Activated naive CD4-positive, alpha-beta T cell treated with anti-CD3 and anti-CD28 coated beads, Interleukin-2, amount 50 U/mL, for 72 hours (primary cell): Measurements from ENCODE around the gene SCRN2. TPM values are rescaled to one million over a fixed set of nuclear protein-coding genes. Genes with fewer than 3 reads are reported as not detected.

Source experiments
- ATAC-seq, 2 donors: fragments of 150-1000 bp; cut with Tn5 transposase; 2 replicates each; pipeline ENCODE4 v1.10.0; 2021; ENCODE audit warnings: mild to moderate bottlenecking in 2 of 2, moderate library complexity in 2 of 2
- DNase-seq, 2 donors: peaks; one replicate each; pipeline ENCODE4 v3.0.0; 2021 to 2022; ENCODE audit warnings: low spot score in 2 of 2
- H3K27ac Mint-ChIP-seq, 2 donors: one replicate each; pipeline ENCODE4 v1.8.0; 2022; ENCODE audit warnings: mild to moderate bottlenecking in 2 of 2, mixed read lengths in 2 of 2
- H3K36me3 Mint-ChIP-seq, 2 donors: one replicate each; pipeline ENCODE4 v1.8.0; 2022; ENCODE audit warnings: mixed read lengths in 2 of 2
- H3K9me3 Mint-ChIP-seq, 2 donors: one replicate each; pipeline ENCODE4 v1.8.0; 2022; ENCODE audit warnings: mixed read lengths in 2 of 2
- total RNA-seq, 2 donors: library from RNA; stranded (reverse); gene quantifications; one replicate each; pipeline ENCODE4 v1.2.3, GENCODE V29; 2022

SCRN2 gene
- total RNA-seq, 2 donors from 2014 or later = 30.9 to 34.8 TPM

DNA sequence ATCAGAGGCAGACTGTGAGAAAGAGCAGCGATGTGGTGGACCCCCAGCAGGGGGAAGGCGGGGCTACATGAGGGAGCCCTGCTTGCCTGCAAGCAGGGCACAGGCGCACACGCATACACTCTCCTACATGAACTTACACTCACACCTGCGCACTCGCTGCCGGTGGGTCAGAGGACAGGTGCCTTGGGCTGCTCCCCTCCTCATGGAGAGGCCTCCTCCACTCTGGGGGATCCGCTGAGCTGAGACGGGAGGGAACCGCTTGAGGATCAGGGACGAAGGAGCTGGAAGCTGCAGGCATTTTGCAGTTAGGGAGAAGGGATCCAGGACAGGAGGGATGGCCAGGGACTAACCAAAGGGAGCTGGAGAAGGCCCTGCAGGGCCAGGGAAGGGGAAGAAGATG is 33.7 kb downstream of the SCRN2 start:
- H3K27ac Mint-ChIP-seq = no peak overlapping the region
- H3K9me3 Mint-ChIP-seq = no peaks in the 10 kb centered on the region
- DNase-seq = no peak
- ATAC-seq = no peak
- H3K36me3 Mint-ChIP-seq = peaks cover 0 to 10% of the 10 kb centered on the region in 2 donors

GRCh38 chr17:47806913-47807255 is 34.2 kb downstream of the SCRN2 start:
- DNase-seq (no peak), ATAC-seq (no peak)
- H3K9me3 Mint-ChIP-seq = no peaks in the 10 kb centered on the region
- no peak overlapping the region for H3K27ac Mint-ChIP-seq
- peaks cover 0 to 10% of the 10 kb centered on the region in 2 donors for H3K36me3 Mint-ChIP-seq

GRCh38 chr17:47806026-47806912 is 34.8 kb downstream of the SCRN2 start:
- Mint-ChIP-seq H3K9me3 (no peaks in the 10 kb centered on the region), H3K27ac (no peak overlapping the region), H3K36me3 (peaks cover 0 to 10% of the 10 kb centered on the region in 2 donors)
- DNase-seq (no peak), ATAC-seq (no peak)

GRCh38 chr17:47804461-47804860 is 36.6 kb downstream of the SCRN2 start:
- H3K36me3 Mint-ChIP-seq = no peaks in the 10 kb centered on the region
- ATAC-seq = no peak
- DNase-seq = no peak

GRCh38 chr17:47803751-47804150 is 37.3 kb downstream of the SCRN2 start:
- Mint-ChIP-seq H3K27ac (no peak overlapping the region), H3K36me3 (no peaks in the 10 kb centered on the region)
- no peak for DNase-seq

More at GRCh38 chr17:47804461-47804860, 36.6 kb downstream of the SCRN2 start:
- Mint-ChIP-seq H3K27ac (no peak overlapping the region), H3K9me3 (no peaks in the 10 kb centered on the region)

DNA sequence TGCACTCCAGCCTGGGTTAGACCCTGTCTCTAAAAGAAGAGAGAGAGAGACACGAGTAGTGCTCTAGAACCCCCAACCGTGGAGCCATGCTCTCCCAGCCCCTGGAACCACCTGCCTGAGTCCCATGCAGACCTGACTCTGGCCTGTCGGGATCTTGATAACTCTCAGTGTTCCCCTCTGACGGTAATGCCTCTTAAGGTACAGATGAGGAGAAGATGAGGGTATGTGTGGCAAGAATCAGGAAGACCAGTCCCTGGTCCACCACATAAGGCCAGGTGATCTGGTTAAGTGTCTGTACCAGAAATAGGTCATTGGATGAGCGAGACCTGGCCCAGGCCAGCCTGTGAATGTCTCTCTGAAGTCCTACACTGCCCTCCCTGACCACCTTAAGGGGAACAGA is 37.9 kb downstream of the SCRN2 start:
- DNase-seq = no peak
- Mint-ChIP-seq H3K36me3 (no peaks in the 10 kb centered on the region), H3K9me3 (no peaks in the 10 kb centered on the region), H3K27ac (no peak overlapping the region)
- no peak for ATAC-seq

More at GRCh38 chr17:47803751-47804150, 37.3 kb downstream of the SCRN2 start:
- no peaks in the 10 kb centered on the region for H3K9me3 Mint-ChIP-seq
- ATAC-seq = no peak

- H3K36me3 Mint-ChIP-seq = no peaks in the 10 kb centered on the region
These were observed 38.6 kb downstream of the SCRN2 start for GRCh38 chr17:47802341-47803022.

DNA sequence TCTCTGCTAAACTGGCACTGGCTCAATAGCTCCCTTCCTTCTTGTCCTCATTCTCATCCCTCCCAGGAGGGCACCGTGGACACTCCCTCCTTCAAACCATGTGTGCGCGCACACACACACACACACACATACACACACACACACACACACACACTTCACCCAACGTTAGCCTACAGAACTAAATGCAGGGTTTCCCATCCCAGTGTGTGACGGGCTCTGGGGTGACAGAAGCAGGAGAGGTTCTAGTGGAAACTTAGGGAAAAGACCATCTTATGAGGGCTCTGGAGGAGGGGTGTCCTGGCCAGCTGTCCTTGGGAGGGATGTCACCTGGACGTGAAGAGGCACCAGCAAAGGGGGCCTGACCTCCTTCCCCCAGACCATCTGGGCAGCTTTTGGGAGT is 39.2 kb downstream of the SCRN2 start:
- ATAC-seq (no peak), DNase-seq (no peak)
- H3K9me3 Mint-ChIP-seq = no peaks in the 10 kb centered on the region
- H3K36me3 Mint-ChIP-seq = no peaks in the 10 kb centered on the region
- no peak overlapping the region for H3K27ac Mint-ChIP-seq

More at GRCh38 chr17:47802341-47803022, 38.6 kb downstream of the SCRN2 start:
- ATAC-seq (peak; percentile 89 to 94), DNase-seq (peak in 1 of 2 donors; percentile 63)
- H3K27ac Mint-ChIP-seq = no peak overlapping the region
- no peaks in the 10 kb centered on the region for H3K9me3 Mint-ChIP-seq

GRCh38 chr17:47801176-47801765 is 39.8 kb downstream of the SCRN2 start:
- no peak for DNase-seq
- Mint-ChIP-seq H3K9me3 (no peaks in the 10 kb centered on the region), H3K36me3 (no peaks in the 10 kb centered on the region), H3K27ac (peak overlapping the region in 1 of 2 donors; percentile 44)
- no peak for ATAC-seq

DNA sequence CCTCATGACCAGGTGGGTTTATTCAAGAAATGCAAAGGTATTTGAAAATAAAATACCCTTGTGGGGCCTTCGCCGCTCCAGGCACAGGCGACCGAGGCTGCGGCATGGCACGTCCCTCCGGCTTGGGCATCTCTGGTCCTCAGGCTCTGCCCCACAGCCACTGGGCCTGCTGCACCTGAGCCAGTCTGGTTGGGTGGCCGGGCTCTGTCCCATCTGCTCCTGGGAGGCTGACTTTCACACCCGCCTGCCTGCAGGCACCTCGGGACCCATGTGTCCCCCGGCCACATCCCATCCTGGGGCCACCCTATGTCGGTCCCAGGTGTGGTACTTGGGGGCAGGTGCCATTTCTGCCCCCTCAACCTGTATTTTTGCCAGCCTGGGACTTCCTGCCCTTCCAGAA is 40.4 kb downstream of the SCRN2 start:
- Mint-ChIP-seq H3K36me3 (no peaks in the 10 kb centered on the region), H3K9me3 (no peaks in the 10 kb centered on the region), H3K27ac (peak overlapping the region in 1 of 2 donors; percentile 3)
- DNase-seq (no peak), ATAC-seq (no peak)

GRCh38 chr17:47797797-47798196 is 43.3 kb downstream of the SCRN2 start:
- no peak overlapping the region for H3K27ac Mint-ChIP-seq
- no peaks in the 10 kb centered on the region for H3K9me3 Mint-ChIP-seq
- no peak for DNase-seq
- no peak for ATAC-seq
- no peaks in the 10 kb centered on the region for H3K36me3 Mint-ChIP-seq

DNA sequence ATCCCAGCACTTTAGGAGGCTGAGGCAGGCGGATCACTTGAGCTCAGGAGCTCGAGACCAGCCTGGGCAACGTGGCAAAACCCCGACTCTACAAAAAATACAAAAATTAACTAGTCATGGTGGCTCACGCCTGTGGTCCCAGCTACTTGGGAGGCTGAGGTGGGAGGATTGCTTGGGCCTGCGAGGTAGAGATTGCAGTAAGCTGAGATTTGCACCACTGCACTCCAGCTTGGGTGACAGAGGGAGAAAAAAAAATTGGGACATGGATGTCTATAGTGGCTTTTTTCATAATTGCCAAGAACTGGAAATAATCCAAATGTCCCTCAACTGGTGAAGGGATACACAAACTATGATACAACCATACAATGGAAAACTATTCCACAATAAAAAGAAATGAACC is 48.1 kb downstream of the SCRN2 start:
- Mint-ChIP-seq H3K9me3 (no peaks in the 10 kb centered on the region), H3K36me3 (no peaks in the 10 kb centered on the region), H3K27ac (peak overlapping the region in 1 of 2 donors; percentile 40)
- no peak for DNase-seq
- ATAC-seq = no peak

DNA sequence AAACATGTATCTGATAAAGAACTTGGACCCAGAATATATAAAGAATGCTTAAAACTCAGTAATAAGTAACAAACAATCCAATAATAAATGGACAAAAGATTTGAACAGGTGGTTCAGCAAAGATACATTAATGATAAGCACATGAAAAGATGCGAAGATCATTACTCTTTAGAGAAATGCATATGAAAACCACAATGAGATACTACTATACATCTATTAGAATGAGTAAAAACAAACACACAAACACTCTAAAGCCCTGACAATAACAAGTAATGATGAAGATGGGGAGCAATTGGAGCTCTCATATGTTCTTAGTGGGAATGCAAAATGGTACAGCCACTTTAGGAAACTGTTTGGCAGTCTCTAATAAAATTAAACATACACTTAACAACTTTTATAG is 48.6 kb downstream of the SCRN2 start:
- DNase-seq = no peak
- Mint-ChIP-seq H3K9me3 (no peaks in the 10 kb centered on the region), H3K36me3 (no peaks in the 10 kb centered on the region), H3K27ac (no peak overlapping the region)
- ATAC-seq = no peak

DNA sequence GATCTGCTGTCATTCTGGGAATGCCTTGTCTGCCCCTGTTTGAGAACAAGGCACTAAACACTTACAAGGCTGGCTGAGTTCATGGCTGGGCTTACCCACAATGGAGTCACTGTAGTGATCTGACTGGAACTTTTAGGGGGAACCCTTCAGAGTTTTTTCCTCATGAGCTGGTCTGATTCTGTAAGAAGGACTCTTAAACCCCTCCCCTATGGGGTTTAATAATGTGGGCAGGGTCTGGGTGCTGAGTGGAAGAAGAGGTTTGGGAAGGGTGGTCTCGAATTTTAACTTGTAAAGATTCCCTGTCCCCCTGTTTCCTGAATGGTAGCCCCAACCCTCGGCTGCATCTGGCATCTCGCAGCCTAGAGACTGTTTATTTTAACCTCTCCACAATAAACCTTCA is 50.0 kb downstream of the SCRN2 start:
- DNase-seq = no peak
- no peak for ATAC-seq
- no peaks in the 10 kb centered on the region for H3K36me3 Mint-ChIP-seq
- H3K27ac Mint-ChIP-seq = no peak overlapping the region
- no peaks in the 10 kb centered on the region for H3K9me3 Mint-ChIP-seq

GRCh38 chr17:47789611-47790561 is 51.2 kb downstream of the SCRN2 start:
- H3K9me3 Mint-ChIP-seq = no peaks in the 10 kb centered on the region
- no peaks in the 10 kb centered on the region for H3K36me3 Mint-ChIP-seq
- no peak overlapping the region for H3K27ac Mint-ChIP-seq
- peak; percentile 97 to 98 for ATAC-seq
- DNase-seq = peak in 1 of 2 donors; percentile 68
